K562 (cell line): ENCODE measurements around the gene MEF2B. TPM values are rescaled to one million over a fixed set of nuclear protein-coding genes. Genes with fewer than 3 reads are reported as not detected.
A peak's percentile ranks its signal among the peaks of the same experiment; 100 is the strongest.

ENCODE experiments used
- CBFA2T2 ChIP-seq: fragments of 450-650 bp; conservative IDR thresholded peaks from 2 replicates; pipeline ENCODE4 v1.6.1; 2017; ENCODE audit warnings: mild to moderate bottlenecking
- RBFOX2 ChIP-seq: fragments of 200-400 bp; formaldehyde crosslinking; IDR thresholded peaks from 2 replicates; pipeline ENCODE4 v1.6.1; 2017; ENCODE audit warnings: low read depth, mild to moderate bottlenecking, low read length, moderate library complexity
- SMAD2 ChIP-seq: fragments of 150-350 bp; IDR thresholded peaks from 2 replicates; pipeline ENCODE4 v1.6.1; 2014; ENCODE audit warnings: low read depth, mild to moderate bottlenecking, low read length
- SP2 ChIP-seq: IDR thresholded peaks from 2 replicates; pipeline ENCODE4 v1.6.1; 2011; ENCODE audit warnings: mild to moderate bottlenecking, low read depth, low read length, moderate library complexity; ENCODE audit not compliant: poor library complexity, severe bottlenecking; ENCODE audit errors: extremely low read depth
- SUPT5H ChIP-seq: fragments of 450-650 bp; IDR thresholded peaks from 2 replicates; pipeline ENCODE4 v1.6.1; 2016
- TEAD1 ChIP-seq, 2 experiments: fragments of 450-650 bp in 1 of 2; sonication (generic) in 1 of 2; formaldehyde crosslinking; IDR thresholded peaks; 2 replicates each; pipeline versions ENCODE4 v1.4.0 to v1.8.0; 2020 to 2022; ENCODE audit warnings: mild to moderate bottlenecking in 2 of 2, missing genetic modification reagents in 1 of 2
- TEAD4 ChIP-seq, 2 experiments: sonication (generic) in 1 of 2; formaldehyde crosslinking in 1 of 2; IDR thresholded peaks; 2 replicates each; pipeline versions ENCODE4 v1.6.1 to v1.8.0; 2012 to 2022; ENCODE audit warnings: borderline replicate concordance in 1 of 2, inconsistent platforms in 1 of 2, low read length in 1 of 2, mild to moderate bottlenecking in 1 of 2, missing genetic modification reagents in 1 of 2
- ZBTB8A ChIP-seq: fragments of 450-650 bp; IDR thresholded peaks from 2 replicates; pipeline ENCODE4 v1.6.1; 2018; ENCODE audit warnings: mild to moderate bottlenecking, moderate library complexity; ENCODE audit not compliant: partially characterized antibody
- ZKSCAN3 ChIP-seq: fragments of 250-450 bp; sonication (Bioruptor Pico); IDR thresholded peaks from 2 replicates; pipeline ENCODE4 v1.4.0; 2020
- polyA plus RNA-seq, 8 experiments: library from polyadenylated mRNA; depleted of rRNA in 4 of 8; stranded (reverse) in 5 of 8; unstranded in 3 of 8; fragments of >200 nt; fragmentation: Nextera tagmentation in 2 of 8; fragmentation: Illumina TruSeq in 1 of 8; extraction: Ambion mirVana in 2 of 8; extraction: Trizol in 1 of 8; gene quantifications; 2 replicates each; pipeline versions ENCODE4 v1.2.1 to v1.2.3, GENCODE V29; 2011 to 2014; ENCODE audit warnings: inconsistent platforms in 1 of 8, missing spikeins in 1 of 8
- total RNA-seq, 7 experiments: library from RNA; depleted of rRNA in 6 of 7; stranded (reverse); fragments of >200 nt in 6 of 7; fragmentation: Illumina TruSeq in 2 of 7; extraction: Trizol in 2 of 7; gene quantifications; 2 replicates each; pipeline versions ENCODE4 v1.2.1 to v1.2.3, GENCODE V29; 2011 to 2021; ENCODE audit warnings: low replicate concordance in 1 of 7
- TF ChIP-seq, protein P1 (sequence below), 2 experiments: fragments of 450-650 bp; formaldehyde crosslinking in 1 of 2; IDR thresholded peaks; 2 replicates each; pipeline versions ENCODE4 v1.4.0 to v1.6.1; 2014 to 2020; ENCODE audit warnings: mild to moderate bottlenecking in 2 of 2, borderline replicate concordance in 1 of 2, low read depth in 1 of 2
- TF ChIP-seq, protein P2 (sequence below): sonication (generic); formaldehyde crosslinking; IDR thresholded peaks from 2 replicates; pipeline ENCODE4 v1.8.1; 2023; ENCODE audit warnings: mild to moderate bottlenecking, missing genetic modification reagents
- TF ChIP-seq, protein P3 (sequence below): fragments of 250-450 bp; sonication (Bioruptor Pico); IDR thresholded peaks from 2 replicates; pipeline ENCODE4 v1.8.0; 2022; ENCODE audit warnings: moderate library complexity, mild to moderate bottlenecking, inconsistent platforms
- TF ChIP-seq, protein P4 (sequence below): fragments of 250-450 bp; sonication (Bioruptor Pico); IDR thresholded peaks from 2 replicates; pipeline ENCODE4 v1.4.0; 2020; ENCODE audit warnings: borderline replicate concordance

MEF2B gene
- total and polyA plus RNA-seq, 9 of the 15 experiments (the other 6 are each of a cell fraction or from before 2014, with no cell fraction given), result 0.14 to 1.9 (median 0.71) TPM; not detected in 3

DNA sequence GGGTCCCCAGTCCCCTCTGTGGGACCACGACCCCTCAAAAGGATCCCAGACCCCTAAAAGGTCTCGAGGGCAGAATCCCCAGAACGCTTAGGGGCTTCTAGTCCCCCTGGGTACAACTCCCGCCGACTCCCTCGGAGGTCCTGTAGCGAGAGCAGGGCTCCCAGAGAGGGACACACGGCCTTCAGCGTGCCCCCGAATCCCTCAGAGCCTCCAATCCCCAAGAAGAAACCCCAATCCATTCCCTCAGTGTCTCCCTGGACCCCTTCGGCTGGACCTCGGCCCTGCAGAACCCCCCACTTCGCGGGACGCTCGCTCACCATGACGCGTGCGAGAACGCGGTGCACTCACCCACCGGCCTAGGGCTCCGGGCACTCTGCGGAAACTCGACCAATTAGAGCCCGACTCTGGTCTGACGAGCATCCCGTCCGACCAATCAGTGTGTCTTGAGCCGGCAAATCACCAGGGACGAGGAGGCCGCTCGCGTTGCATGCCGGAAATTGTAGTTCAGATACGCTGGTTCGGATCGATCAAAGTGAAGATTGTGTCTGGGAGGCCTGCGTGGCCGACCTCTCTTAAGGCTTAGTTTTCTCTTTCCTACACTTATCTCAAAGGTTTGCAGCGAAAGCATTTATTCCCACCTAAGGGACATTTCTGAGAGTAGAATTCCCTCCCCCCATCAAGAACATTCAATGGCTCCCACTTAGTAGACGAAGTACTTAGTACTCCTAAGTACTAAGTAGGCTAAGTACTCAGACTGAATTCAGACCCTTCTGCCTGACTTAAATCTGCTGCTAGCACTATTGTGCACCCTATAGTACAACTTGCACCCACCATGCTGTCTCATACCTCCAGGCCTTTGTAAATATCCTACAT is 31.7 kb downstream of the MEF2B start, which contains the start of gene TMEM161A (continued):
- TF ChIP-seq, protein P1, sequence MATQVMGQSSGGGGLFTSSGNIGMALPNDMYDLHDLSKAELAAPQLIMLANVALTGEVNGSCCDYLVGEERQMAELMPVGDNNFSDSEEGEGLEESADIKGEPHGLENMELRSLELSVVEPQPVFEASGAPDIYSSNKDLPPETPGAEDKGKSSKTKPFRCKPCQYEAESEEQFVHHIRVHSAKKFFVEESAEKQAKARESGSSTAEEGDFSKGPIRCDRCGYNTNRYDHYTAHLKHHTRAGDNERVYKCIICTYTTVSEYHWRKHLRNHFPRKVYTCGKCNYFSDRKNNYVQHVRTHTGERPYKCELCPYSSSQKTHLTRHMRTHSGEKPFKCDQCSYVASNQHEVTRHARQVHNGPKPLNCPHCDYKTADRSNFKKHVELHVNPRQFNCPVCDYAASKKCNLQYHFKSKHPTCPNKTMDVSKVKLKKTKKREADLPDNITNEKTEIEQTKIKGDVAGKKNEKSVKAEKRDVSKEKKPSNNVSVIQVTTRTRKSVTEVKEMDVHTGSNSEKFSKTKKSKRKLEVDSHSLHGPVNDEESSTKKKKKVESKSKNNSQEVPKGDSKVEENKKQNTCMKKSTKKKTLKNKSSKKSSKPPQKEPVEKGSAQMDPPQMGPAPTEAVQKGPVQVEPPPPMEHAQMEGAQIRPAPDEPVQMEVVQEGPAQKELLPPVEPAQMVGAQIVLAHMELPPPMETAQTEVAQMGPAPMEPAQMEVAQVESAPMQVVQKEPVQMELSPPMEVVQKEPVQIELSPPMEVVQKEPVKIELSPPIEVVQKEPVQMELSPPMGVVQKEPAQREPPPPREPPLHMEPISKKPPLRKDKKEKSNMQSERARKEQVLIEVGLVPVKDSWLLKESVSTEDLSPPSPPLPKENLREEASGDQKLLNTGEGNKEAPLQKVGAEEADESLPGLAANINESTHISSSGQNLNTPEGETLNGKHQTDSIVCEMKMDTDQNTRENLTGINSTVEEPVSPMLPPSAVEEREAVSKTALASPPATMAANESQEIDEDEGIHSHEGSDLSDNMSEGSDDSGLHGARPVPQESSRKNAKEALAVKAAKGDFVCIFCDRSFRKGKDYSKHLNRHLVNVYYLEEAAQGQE (IDR thresholded peaks at IDR 0.05; ENCODE audit: borderline replicate concordance), result no peak
- TF ChIP-seq, protein P1 (CRISPR knock-in tag; IDR thresholded peaks at IDR 0.05; ENCODE audit: low read depth), result no peak
- TF ChIP-seq SP2 (peak; percentile 82), SUPT5H (peak; percentile 94), TEAD1 (CRISPR knock-in tag; IDR thresholded peaks at IDR 0.05) (peak in 1 of 2 experiments; percentile 73; a peak in 2 of 4 replicates), ZBTB8A (no peak), TEAD4 (IDR thresholded peaks at IDR 0.05; ENCODE audit: low read length) (0 out of 2 replicates have a peak, but pooled peaks have one; percentile 3), TEAD4 (CRISPR knock-in tag; IDR thresholded peaks at IDR 0.05; ENCODE audit: borderline replicate concordance) (no peak), ZKSCAN3 (CRISPR knock-in tag) (no peak), RBFOX2 (peak; percentile 95), SMAD2 (no peak), CBFA2T2 (no peak)
- TF ChIP-seq, protein P2, sequence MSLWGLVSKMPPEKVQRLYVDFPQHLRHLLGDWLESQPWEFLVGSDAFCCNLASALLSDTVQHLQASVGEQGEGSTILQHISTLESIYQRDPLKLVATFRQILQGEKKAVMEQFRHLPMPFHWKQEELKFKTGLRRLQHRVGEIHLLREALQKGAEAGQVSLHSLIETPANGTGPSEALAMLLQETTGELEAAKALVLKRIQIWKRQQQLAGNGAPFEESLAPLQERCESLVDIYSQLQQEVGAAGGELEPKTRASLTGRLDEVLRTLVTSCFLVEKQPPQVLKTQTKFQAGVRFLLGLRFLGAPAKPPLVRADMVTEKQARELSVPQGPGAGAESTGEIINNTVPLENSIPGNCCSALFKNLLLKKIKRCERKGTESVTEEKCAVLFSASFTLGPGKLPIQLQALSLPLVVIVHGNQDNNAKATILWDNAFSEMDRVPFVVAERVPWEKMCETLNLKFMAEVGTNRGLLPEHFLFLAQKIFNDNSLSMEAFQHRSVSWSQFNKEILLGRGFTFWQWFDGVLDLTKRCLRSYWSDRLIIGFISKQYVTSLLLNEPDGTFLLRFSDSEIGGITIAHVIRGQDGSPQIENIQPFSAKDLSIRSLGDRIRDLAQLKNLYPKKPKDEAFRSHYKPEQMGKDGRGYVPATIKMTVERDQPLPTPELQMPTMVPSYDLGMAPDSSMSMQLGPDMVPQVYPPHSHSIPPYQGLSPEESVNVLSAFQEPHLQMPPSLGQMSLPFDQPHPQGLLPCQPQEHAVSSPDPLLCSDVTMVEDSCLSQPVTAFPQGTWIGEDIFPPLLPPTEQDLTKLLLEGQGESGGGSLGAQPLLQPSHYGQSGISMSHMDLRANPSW (CRISPR knock-in tag), result no peak
- TF ChIP-seq, protein P3, sequence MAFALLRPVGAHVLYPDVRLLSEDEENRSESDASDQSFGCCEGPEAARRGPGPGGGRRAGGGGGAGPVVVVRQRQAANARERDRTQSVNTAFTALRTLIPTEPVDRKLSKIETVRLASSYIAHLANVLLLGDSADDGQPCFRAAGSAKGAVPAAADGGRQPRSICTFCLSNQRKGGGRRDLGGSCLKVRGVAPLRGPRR (CRISPR knock-in tag), result no peak
- TF ChIP-seq, protein P4, sequence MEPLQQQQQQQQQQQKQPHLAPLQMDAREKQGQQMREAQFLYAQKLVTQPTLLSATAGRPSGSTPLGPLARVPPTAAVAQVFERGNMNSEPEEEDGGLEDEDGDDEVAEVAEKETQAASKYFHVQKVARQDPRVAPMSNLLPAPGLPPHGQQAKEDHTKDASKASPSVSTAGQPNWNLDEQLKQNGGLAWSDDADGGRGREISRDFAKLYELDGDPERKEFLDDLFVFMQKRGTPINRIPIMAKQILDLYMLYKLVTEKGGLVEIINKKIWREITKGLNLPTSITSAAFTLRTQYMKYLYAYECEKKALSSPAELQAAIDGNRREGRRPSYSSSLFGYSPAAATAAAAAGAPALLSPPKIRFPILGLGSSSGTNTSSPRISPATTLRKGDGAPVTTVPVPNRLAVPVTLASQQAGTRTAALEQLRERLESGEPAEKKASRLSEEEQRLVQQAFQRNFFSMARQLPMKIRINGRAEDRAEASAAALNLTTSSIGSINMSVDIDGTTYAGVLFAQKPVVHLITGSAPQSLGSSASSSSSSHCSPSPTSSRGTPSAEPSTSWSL, result no peak
